Keratinocyte (primary cell): ENCODE measurements around the gene MAGEA2. TPM values are rescaled to one million over a fixed set of nuclear protein-coding genes. Genes with fewer than 3 reads are reported as not detected.
"Not testable (repeated sequence)": the region's sequence is repeated elsewhere in the genome, so short reads cannot be mapped to it uniquely, and the experiment has no call there.

Experiments
- DNase-seq: peaks from one replicate; pipeline ENCODE4 v3.0.0-alpha.2; 2011; ENCODE audit warnings: low read depth, missing footprints, low spot score
- FAIRE-seq: peaks from 2 replicates; lab custom pipeline; 2011; peaks lifted over from hg19 to GRCh38; lab: Jason Lieb, UNC
- H2AFZ ChIP-seq: 2 replicates; pipeline ENCODE4 v1.6.0; 2012; ENCODE audit warnings: low read length, control low read depth, inconsistent platforms; ENCODE audit not compliant: control insufficient read depth
- H3K27ac ChIP-seq: 2 replicates; pipeline ENCODE4 v1.5.1; 2011; ENCODE audit warnings: low read length; ENCODE audit not compliant: control insufficient read depth, insufficient read depth
- H3K27me3 ChIP-seq: 3 replicates; pipeline ENCODE4 v1.6.0; 2011; ENCODE audit warnings: low read length; ENCODE audit not compliant: control insufficient read depth, insufficient read depth; ENCODE audit errors: extremely low read depth
- H3K36me3 ChIP-seq, 2 experiments: 2 replicates in 1 of 2; 3 replicates in 1 of 2; pipeline ENCODE4 v1.5.1; 2011; ENCODE audit warnings: low read length in 2 of 2, mild to moderate bottlenecking in 1 of 2; ENCODE audit not compliant: control insufficient read depth in 2 of 2, insufficient read depth in 2 of 2; ENCODE audit errors: extremely low read depth in 1 of 2
- H3K4me1 ChIP-seq: 3 replicates; pipeline ENCODE4 v1.5.1; 2011; ENCODE audit warnings: low read length; ENCODE audit not compliant: control insufficient read depth, insufficient read depth; ENCODE audit errors: extremely low read depth
- H3K4me2 ChIP-seq: 3 replicates; pipeline ENCODE4 v1.6.0; 2011; ENCODE audit warnings: low read depth, low read length; ENCODE audit not compliant: control insufficient read depth, insufficient read depth; ENCODE audit errors: extremely low read depth
- H3K4me3 ChIP-seq, 3 experiments: fragments of 200-600 bp in 1 of 3; sonication (generic) in 1 of 3; 2 replicates in 2 of 3; 3 replicates in 1 of 3; pipeline ENCODE4 v1.5.1; 2011 to 2016; ENCODE audit warnings: low read length in 3 of 3, mild to moderate bottlenecking in 3 of 3, control low read depth in 2 of 3, inconsistent platforms in 1 of 3, low read depth in 1 of 3, mixed read lengths in 1 of 3, mixed run types in 1 of 3, moderate library complexity in 1 of 3; ENCODE audit not compliant: control insufficient read depth in 2 of 3, insufficient read depth in 2 of 3; ENCODE audit errors: extremely low read depth in 1 of 3
- H3K79me2 ChIP-seq: 2 replicates; pipeline ENCODE4 v1.6.0; 2012; ENCODE audit warnings: low read length; ENCODE audit not compliant: control insufficient read depth, insufficient read depth
- H3K9ac ChIP-seq: 3 replicates; pipeline ENCODE4 v1.6.0; 2011; ENCODE audit warnings: low read length; ENCODE audit not compliant: control insufficient read depth, insufficient read depth; ENCODE audit errors: extremely low read depth
- H3K9me1 ChIP-seq: 3 replicates; pipeline ENCODE4 v1.6.0; 2011; ENCODE audit warnings: low read length; ENCODE audit not compliant: control insufficient read depth, insufficient read depth; ENCODE audit errors: extremely low read depth
- H3K9me3 ChIP-seq: 2 replicates; pipeline ENCODE4 v1.5.1; 2012; ENCODE audit warnings: low read depth, low read length; ENCODE audit not compliant: control insufficient read depth
- H4K20me1 ChIP-seq: 3 replicates; pipeline ENCODE4 v1.6.0; 2011; ENCODE audit warnings: low read length; ENCODE audit not compliant: control insufficient read depth, insufficient read depth; ENCODE audit errors: extremely low read depth
- EZH2 ChIP-seq: IDR thresholded peaks from one replicate; pipeline ENCODE4 v1.6.1; 2012; ENCODE audit warnings: inconsistent platforms, mild to moderate bottlenecking, low read length, moderate library complexity
- dilution Hi-C: fragments of 300-500 bp; cut with MboI; formaldehyde crosslinking; loops from one replicate; pipeline ENCODE4 v1.7.0; 2020; ENCODE audit warnings: low sequenced_read_pairs; ENCODE audit not compliant: extremely low pct_ligation_motif_present
- polyA minus RNA-seq, 3 experiments: library from RNA; depleted of rRNA, polyadenylated mRNA; stranded (reverse); fragments of >200 nt; gene quantifications; 1 replicate in 1 of 3; 2 replicates in 1 of 3; 3 replicates in 1 of 3; pipeline ENCODE4 v1.2.3, GENCODE V29; 2011
- polyA plus RNA-seq, 5 experiments: library from polyadenylated mRNA; depleted of rRNA in 3 of 5; stranded (reverse) in 3 of 5; stranded (forward) in 1 of 5; unstranded in 1 of 5; fragments of >200 nt; gene quantifications; 1 replicate in 1 of 5; 2 replicates in 3 of 5; 3 replicates in 1 of 5; pipeline versions ENCODE4 v1.2.1 to v1.2.3, GENCODE V29; 2011 to 2012; ENCODE audit warnings: missing spikeins in 2 of 5, low read depth in 1 of 5, low replicate concordance in 1 of 5
- TF ChIP-seq, protein P1 (sequence below), 3 experiments: IDR thresholded peaks in 1 of 3; conservative IDR thresholded peaks in 1 of 3; optimal IDR thresholded peaks in 1 of 3; 2 replicates in 2 of 3; 3 replicates in 1 of 3; pipeline versions ENCODE3 to v1.5.1; 2011; ENCODE audit warnings: low read length in 3 of 3, mild to moderate bottlenecking in 3 of 3, moderate library complexity in 2 of 3, control low read depth in 1 of 3, inconsistent platforms in 1 of 3; ENCODE audit not compliant: insufficient read depth in 2 of 3; ENCODE audit errors: extremely low read depth in 1 of 3

Gene MAGEA2, protein sequence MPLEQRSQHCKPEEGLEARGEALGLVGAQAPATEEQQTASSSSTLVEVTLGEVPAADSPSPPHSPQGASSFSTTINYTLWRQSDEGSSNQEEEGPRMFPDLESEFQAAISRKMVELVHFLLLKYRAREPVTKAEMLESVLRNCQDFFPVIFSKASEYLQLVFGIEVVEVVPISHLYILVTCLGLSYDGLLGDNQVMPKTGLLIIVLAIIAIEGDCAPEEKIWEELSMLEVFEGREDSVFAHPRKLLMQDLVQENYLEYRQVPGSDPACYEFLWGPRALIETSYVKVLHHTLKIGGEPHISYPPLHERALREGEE
- polyA plus RNA-seq (not detected in 3 replicates), polyA minus RNA-seq (not detected in 3 replicates)
- not detected for polyA plus RNA-seq (2011; ENCODE audit: low read depth)
- polyA plus RNA-seq (2011; cell fraction: cytosol; rRNA removed), result not detected in 2 replicates
- not detected in 2 replicates for polyA plus RNA-seq (2011; cell fraction: nucleus; rRNA removed)
- not detected in 2 replicates for polyA plus RNA-seq (2012; ENCODE audit: low replicate concordance)
- not detected for polyA minus RNA-seq (2011; cell fraction: cytosol; rRNA and poly(A)+ RNA removed)
- polyA minus RNA-seq (2011; cell fraction: nucleus; rRNA and poly(A)+ RNA removed), result not detected in 2 replicates

DNA sequence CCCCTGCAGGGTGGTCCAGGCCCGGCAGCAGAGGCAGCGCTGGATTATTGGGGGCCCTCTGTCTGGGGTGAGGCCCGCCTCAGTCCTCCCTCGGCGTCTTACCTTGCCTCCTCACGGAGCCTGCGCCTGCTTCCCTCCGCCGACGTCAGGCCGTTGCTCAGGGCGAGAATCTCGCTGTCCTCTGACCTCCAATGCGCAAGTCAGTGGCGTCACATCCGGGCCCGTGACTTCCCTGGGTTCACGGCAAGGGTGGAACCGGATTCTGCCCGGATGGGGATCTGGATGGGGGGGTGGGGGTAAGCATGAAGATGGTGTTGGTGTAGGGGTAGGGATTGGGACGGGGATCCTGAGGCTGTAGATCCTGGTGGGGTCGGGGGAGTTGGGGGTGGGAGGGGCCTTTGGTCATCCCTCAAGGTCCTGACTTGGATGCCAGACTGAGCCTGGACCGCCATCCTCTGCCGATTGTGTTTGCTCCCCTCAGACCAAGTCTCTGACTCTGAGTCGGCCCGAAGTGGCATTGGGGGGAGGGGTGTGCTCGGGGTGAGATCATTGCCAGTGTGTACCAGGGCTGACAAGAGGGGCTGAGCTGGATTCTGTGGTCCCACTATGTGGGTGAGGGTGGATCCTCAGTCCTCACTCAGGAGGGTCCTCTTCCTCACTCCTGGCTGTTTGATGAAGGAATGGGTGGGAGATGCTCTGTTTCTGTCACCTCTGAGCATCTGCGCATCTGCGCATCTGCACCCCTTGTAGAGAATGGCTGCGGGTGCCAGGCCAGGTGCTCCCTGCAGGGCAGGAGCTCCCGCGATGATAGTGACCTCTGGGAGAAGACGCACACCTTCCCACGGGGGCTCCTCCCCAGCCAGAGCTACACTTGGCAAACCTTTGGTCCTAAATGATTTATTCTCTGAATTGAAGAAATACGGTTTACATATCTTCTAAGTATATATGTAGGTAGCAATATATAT, at the start of gene MAGEA2:
MAGEA2 (minus strand) TSS at position 157 of the 965 bp plus-strand sequence. CDS start 2,479 bp downstream, outside the sequence.
- H3K9me3 ChIP-seq, H3K79me2 ChIP-seq, H3K4me3 ChIP-seq, H3K4me2 ChIP-seq, dilution Hi-C loops, H3K27me3 ChIP-seq, H2AFZ ChIP-seq, H3K36me3 ChIP-seq, FAIRE-seq, H4K20me1 ChIP-seq, H3K27ac ChIP-seq, H3K9ac ChIP-seq, H3K9me1 ChIP-seq, DNase-seq, H3K4me1 ChIP-seq: not testable (repeated sequence)

DNA sequence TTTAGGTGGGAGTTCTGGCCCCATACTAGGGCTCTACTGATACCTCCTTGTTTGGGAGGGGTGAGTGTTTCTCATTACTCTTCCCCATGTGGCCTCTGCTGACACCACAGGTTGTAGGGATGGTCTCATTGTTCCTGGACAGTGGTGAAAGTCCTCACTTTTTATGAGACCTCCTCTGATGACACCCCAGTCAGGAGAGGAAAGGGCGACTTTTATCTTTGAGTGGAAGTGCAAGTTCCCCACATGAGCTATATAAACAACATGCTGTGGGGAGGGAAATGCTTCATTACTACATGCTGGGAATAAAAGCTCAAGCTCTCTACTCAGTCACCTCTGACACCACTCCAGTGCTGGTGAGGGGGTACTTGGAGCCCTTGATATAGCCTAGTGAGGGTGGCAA, 45.3 kb upstream of the MAGEA2 start:
- no peak overlapping the region for H3K9ac ChIP-seq
- no peak for DNase-seq
- dilution Hi-C loops, result no loop called here
- no peaks in the 10 kb centered on the region for H3K9me3 ChIP-seq
- H3K27me3 ChIP-seq, result no peaks in the 10 kb centered on the region
- H3K79me2 ChIP-seq, result no peaks in the 10 kb centered on the region
- H2AFZ ChIP-seq, result no peak overlapping the region
- no peaks in the 10 kb centered on the region for H4K20me1 ChIP-seq
- H3K4me3 ChIP-seq, result no peak overlapping the region
- no peak overlapping the region for H3K27ac ChIP-seq
- FAIRE-seq, result no peak
- no peaks in the 10 kb centered on the region for H3K36me3 ChIP-seq
- TF ChIP-seq, protein P1, sequence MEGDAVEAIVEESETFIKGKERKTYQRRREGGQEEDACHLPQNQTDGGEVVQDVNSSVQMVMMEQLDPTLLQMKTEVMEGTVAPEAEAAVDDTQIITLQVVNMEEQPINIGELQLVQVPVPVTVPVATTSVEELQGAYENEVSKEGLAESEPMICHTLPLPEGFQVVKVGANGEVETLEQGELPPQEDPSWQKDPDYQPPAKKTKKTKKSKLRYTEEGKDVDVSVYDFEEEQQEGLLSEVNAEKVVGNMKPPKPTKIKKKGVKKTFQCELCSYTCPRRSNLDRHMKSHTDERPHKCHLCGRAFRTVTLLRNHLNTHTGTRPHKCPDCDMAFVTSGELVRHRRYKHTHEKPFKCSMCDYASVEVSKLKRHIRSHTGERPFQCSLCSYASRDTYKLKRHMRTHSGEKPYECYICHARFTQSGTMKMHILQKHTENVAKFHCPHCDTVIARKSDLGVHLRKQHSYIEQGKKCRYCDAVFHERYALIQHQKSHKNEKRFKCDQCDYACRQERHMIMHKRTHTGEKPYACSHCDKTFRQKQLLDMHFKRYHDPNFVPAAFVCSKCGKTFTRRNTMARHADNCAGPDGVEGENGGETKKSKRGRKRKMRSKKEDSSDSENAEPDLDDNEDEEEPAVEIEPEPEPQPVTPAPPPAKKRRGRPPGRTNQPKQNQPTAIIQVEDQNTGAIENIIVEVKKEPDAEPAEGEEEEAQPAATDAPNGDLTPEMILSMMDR (optimal IDR thresholded peaks at IDR 0.05 in 1 of 3, IDR thresholded peaks at IDR 0.05 in 1 of 3, conservative IDR thresholded peaks at IDR 0.05 in 1 of 3; ENCODE audit: extremely low read depth in 1 of 3, insufficient read depth in 2 of 3, low read length in 3 of 3), result no peak
- TF ChIP-seq EZH2, result no peak
- H3K4me1 ChIP-seq, result no peaks in the 10 kb centered on the region
- no peak overlapping the region for H3K4me2 ChIP-seq
- H3K9me1 ChIP-seq, result no peaks in the 10 kb centered on the region

DNA sequence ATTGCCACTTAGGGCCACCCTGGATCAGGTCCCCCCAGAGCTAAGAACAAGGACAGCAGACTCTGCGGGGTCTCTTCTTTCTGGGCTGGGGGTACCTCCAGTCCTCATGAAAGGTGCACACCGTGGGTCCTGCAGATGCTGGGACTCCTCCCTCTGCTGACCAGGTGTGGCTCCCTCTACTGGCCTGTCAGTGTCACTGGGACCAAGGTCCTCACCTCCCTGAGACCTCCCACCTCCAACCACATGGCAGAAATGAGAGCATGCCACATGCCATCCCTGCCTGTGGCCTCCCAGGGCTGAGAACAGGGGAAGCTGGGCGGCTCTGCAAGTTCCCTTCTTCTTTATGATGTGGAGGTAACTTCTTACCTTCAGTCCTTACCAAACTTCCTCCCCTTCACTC, 33.4 kb upstream of the MAGEA2 start:
- not testable (repeated sequence) for H3K9ac ChIP-seq, H3K27ac ChIP-seq, FAIRE-seq

More for the DNA sequence above, 33.4 kb upstream of the MAGEA2 start:
- H3K36me3 ChIP-seq, H2AFZ ChIP-seq, H3K9me3 ChIP-seq, H4K20me1 ChIP-seq, H3K4me2 ChIP-seq, DNase-seq, H3K9me1 ChIP-seq, dilution Hi-C loops, H3K4me1 ChIP-seq, H3K27me3 ChIP-seq, H3K79me2 ChIP-seq, H3K4me3 ChIP-seq: not testable (repeated sequence)
